Keratinocyte (primary cell): Measurements from ENCODE around the gene LSM12. TPM values are rescaled to one million over a fixed set of nuclear protein-coding genes. Genes with fewer than 3 reads are reported as not detected.
"Not testable (repeated sequence)": the region's sequence is repeated elsewhere in the genome, so short reads cannot be mapped to it uniquely, and the experiment has no call there.

ENCODE experiments used
- DNase-seq: peaks from one replicate; pipeline ENCODE4 v3.0.0-alpha.2; 2011; ENCODE audit warnings: low read depth, missing footprints, low spot score
- FAIRE-seq: peaks from 2 replicates; lab custom pipeline; 2011; peaks lifted over from hg19 to GRCh38; lab: Jason Lieb, UNC
- H2AFZ ChIP-seq: 2 replicates; pipeline ENCODE4 v1.6.0; 2012; ENCODE audit warnings: low read length, control low read depth, inconsistent platforms; ENCODE audit not compliant: control insufficient read depth
- H3K27ac ChIP-seq: 2 replicates; pipeline ENCODE4 v1.5.1; 2011; ENCODE audit warnings: low read length; ENCODE audit not compliant: control insufficient read depth, insufficient read depth
- H3K27me3 ChIP-seq: 3 replicates; pipeline ENCODE4 v1.6.0; 2011; ENCODE audit warnings: low read length; ENCODE audit not compliant: control insufficient read depth, insufficient read depth; ENCODE audit errors: extremely low read depth
- H3K36me3 ChIP-seq, 2 experiments: 2 replicates in 1 of 2; 3 replicates in 1 of 2; pipeline ENCODE4 v1.5.1; 2011; ENCODE audit warnings: low read length in 2 of 2, mild to moderate bottlenecking in 1 of 2; ENCODE audit not compliant: control insufficient read depth in 2 of 2, insufficient read depth in 2 of 2; ENCODE audit errors: extremely low read depth in 1 of 2
- H3K4me1 ChIP-seq: 3 replicates; pipeline ENCODE4 v1.5.1; 2011; ENCODE audit warnings: low read length; ENCODE audit not compliant: control insufficient read depth, insufficient read depth; ENCODE audit errors: extremely low read depth
- H3K4me2 ChIP-seq: 3 replicates; pipeline ENCODE4 v1.6.0; 2011; ENCODE audit warnings: low read depth, low read length; ENCODE audit not compliant: control insufficient read depth, insufficient read depth; ENCODE audit errors: extremely low read depth
- H3K4me3 ChIP-seq, 3 experiments: fragments of 200-600 bp in 1 of 3; sonication (generic) in 1 of 3; 2 replicates in 2 of 3; 3 replicates in 1 of 3; pipeline ENCODE4 v1.5.1; 2011 to 2016; ENCODE audit warnings: low read length in 3 of 3, mild to moderate bottlenecking in 3 of 3, control low read depth in 2 of 3, inconsistent platforms in 1 of 3, low read depth in 1 of 3, mixed read lengths in 1 of 3, mixed run types in 1 of 3, moderate library complexity in 1 of 3; ENCODE audit not compliant: control insufficient read depth in 2 of 3, insufficient read depth in 2 of 3; ENCODE audit errors: extremely low read depth in 1 of 3
- H3K79me2 ChIP-seq: 2 replicates; pipeline ENCODE4 v1.6.0; 2012; ENCODE audit warnings: low read length; ENCODE audit not compliant: control insufficient read depth, insufficient read depth
- H3K9ac ChIP-seq: 3 replicates; pipeline ENCODE4 v1.6.0; 2011; ENCODE audit warnings: low read length; ENCODE audit not compliant: control insufficient read depth, insufficient read depth; ENCODE audit errors: extremely low read depth
- H3K9me1 ChIP-seq: 3 replicates; pipeline ENCODE4 v1.6.0; 2011; ENCODE audit warnings: low read length; ENCODE audit not compliant: control insufficient read depth, insufficient read depth; ENCODE audit errors: extremely low read depth
- H3K9me3 ChIP-seq: 2 replicates; pipeline ENCODE4 v1.5.1; 2012; ENCODE audit warnings: low read depth, low read length; ENCODE audit not compliant: control insufficient read depth
- H4K20me1 ChIP-seq: 3 replicates; pipeline ENCODE4 v1.6.0; 2011; ENCODE audit warnings: low read length; ENCODE audit not compliant: control insufficient read depth, insufficient read depth; ENCODE audit errors: extremely low read depth
- EZH2 ChIP-seq: IDR thresholded peaks from one replicate; pipeline ENCODE4 v1.6.1; 2012; ENCODE audit warnings: inconsistent platforms, mild to moderate bottlenecking, low read length, moderate library complexity
- dilution Hi-C: fragments of 300-500 bp; cut with MboI; formaldehyde crosslinking; loops from one replicate; pipeline ENCODE4 v1.7.0; 2020; ENCODE audit warnings: low sequenced_read_pairs; ENCODE audit not compliant: extremely low pct_ligation_motif_present
- polyA plus RNA-seq, 5 experiments: library from polyadenylated mRNA; depleted of rRNA in 3 of 5; stranded (reverse) in 3 of 5; stranded (forward) in 1 of 5; unstranded in 1 of 5; fragments of >200 nt; gene quantifications; 1 replicate in 1 of 5; 2 replicates in 3 of 5; 3 replicates in 1 of 5; pipeline versions ENCODE4 v1.2.1 to v1.2.3, GENCODE V29; 2011 to 2012; ENCODE audit warnings: missing spikeins in 2 of 5, low read depth in 1 of 5, low replicate concordance in 1 of 5
- TF ChIP-seq, protein P1 (sequence below), 3 experiments: IDR thresholded peaks in 1 of 3; conservative IDR thresholded peaks in 1 of 3; optimal IDR thresholded peaks in 1 of 3; 2 replicates in 2 of 3; 3 replicates in 1 of 3; pipeline versions ENCODE3 to v1.5.1; 2011; ENCODE audit warnings: low read length in 3 of 3, mild to moderate bottlenecking in 3 of 3, moderate library complexity in 2 of 3, control low read depth in 1 of 3, inconsistent platforms in 1 of 3; ENCODE audit not compliant: insufficient read depth in 2 of 3; ENCODE audit errors: extremely low read depth in 1 of 3

Gene LSM12
- polyA plus RNA-seq, 1 donor (not counting 4 experiments of a cell fraction or from before 2014, with no cell fraction given), result 49.5 TPM

DNA sequence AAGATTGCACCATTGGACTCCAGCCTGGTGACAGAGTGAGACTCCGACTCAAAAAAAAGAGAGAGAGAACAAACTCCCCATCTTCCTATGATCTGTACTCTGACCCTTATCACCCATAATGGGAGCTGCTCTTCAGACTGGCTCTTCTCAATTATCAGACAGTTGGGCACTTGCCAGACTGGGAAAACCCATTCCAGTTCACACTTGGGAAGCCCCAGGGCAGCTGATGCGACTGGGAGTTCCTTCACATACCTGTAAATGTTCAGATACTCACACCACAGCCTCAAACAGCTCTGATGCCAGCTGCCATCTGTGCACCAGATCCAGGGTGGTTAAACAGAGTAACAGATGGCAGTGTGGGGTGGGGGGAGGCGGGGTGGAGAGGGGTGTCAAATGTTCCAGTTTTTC lies 27.9 kb downstream of the LSM12 start:
- Histone ChIP-seq H4K20me1 (peaks cover 2% of the 10 kb centered on the region), H3K4me3 (no peak overlapping the region), H3K27me3 (no peaks in the 10 kb centered on the region), H3K36me3 (peaks cover 12 to 18% of the 10 kb centered on the region in 2 experiments), H3K27ac (no peak overlapping the region), H3K4me2 (no peak overlapping the region), H3K4me1 (peaks cover 23% of the 10 kb centered on the region), H3K79me2 (peaks cover 35% of the 10 kb centered on the region), H3K9me1 (peaks cover 2% of the 10 kb centered on the region), H3K9ac (no peak overlapping the region), H3K9me3 (no peaks in the 10 kb centered on the region), H2AFZ (no peak overlapping the region)
- dilution Hi-C loops, result no loop called here
- no peak for FAIRE-seq
- TF ChIP-seq EZH2, result no peak
- TF ChIP-seq, protein P1, sequence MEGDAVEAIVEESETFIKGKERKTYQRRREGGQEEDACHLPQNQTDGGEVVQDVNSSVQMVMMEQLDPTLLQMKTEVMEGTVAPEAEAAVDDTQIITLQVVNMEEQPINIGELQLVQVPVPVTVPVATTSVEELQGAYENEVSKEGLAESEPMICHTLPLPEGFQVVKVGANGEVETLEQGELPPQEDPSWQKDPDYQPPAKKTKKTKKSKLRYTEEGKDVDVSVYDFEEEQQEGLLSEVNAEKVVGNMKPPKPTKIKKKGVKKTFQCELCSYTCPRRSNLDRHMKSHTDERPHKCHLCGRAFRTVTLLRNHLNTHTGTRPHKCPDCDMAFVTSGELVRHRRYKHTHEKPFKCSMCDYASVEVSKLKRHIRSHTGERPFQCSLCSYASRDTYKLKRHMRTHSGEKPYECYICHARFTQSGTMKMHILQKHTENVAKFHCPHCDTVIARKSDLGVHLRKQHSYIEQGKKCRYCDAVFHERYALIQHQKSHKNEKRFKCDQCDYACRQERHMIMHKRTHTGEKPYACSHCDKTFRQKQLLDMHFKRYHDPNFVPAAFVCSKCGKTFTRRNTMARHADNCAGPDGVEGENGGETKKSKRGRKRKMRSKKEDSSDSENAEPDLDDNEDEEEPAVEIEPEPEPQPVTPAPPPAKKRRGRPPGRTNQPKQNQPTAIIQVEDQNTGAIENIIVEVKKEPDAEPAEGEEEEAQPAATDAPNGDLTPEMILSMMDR (optimal IDR thresholded peaks at IDR 0.05 in 1 of 3, IDR thresholded peaks at IDR 0.05 in 1 of 3, conservative IDR thresholded peaks at IDR 0.05 in 1 of 3; ENCODE audit: extremely low read depth in 1 of 3, insufficient read depth in 2 of 3, low read length in 3 of 3), result no peak
- no peak for DNase-seq

DNA sequence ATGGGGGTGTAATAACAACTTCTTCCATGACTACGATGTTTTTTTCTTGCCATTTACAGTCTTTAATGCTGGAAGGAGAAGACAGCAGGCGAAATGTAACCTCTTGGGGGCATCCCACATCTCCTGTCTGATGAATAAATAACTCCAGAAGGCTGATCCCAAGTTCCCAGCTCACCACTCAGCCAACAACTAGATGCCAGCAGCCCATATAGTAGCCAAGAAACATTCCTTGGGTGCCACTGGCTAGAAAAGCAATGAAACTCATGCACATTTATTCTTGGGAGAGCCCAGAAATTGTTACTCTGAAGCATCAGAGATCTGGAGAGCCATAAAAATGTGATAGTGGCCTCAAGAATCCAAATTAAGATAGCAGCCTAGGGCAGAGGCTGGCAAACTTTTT lies 29.0 kb downstream of the LSM12 start:
- no peaks in the 10 kb centered on the region for H3K27me3 ChIP-seq
- H3K36me3 ChIP-seq, result peaks cover 18% of the 10 kb centered on the region in 2 experiments
- H3K27ac ChIP-seq, result no peak overlapping the region
- peaks cover 26% of the 10 kb centered on the region for H3K79me2 ChIP-seq
- H3K4me3 ChIP-seq, result no peak overlapping the region
- dilution Hi-C loops, result no loop called here
- H3K4me1 ChIP-seq, result peaks cover 23% of the 10 kb centered on the region
- FAIRE-seq (no peak), DNase-seq (no peak)
- H3K9me3 ChIP-seq, result no peaks in the 10 kb centered on the region
- no peak overlapping the region for H3K4me2 ChIP-seq
- no peak overlapping the region for H2AFZ ChIP-seq
- peaks cover 2% of the 10 kb centered on the region for H3K9me1 ChIP-seq
- TF ChIP-seq, protein P1 (optimal IDR thresholded peaks at IDR 0.05 in 1 of 3, IDR thresholded peaks at IDR 0.05 in 1 of 3, conservative IDR thresholded peaks at IDR 0.05 in 1 of 3; ENCODE audit: extremely low read depth in 1 of 3, insufficient read depth in 2 of 3, low read length in 3 of 3), result no peak
- TF ChIP-seq EZH2, result no peak
- peaks cover 2% of the 10 kb centered on the region for H4K20me1 ChIP-seq
- H3K9ac ChIP-seq, result no peak overlapping the region

GRCh38 chr17:44034688-44035087 lies 31.8 kb downstream of the LSM12 start:
- H2AFZ ChIP-seq, dilution Hi-C loops, H4K20me1 ChIP-seq, H3K27me3 ChIP-seq, H3K4me1 ChIP-seq, H3K79me2 ChIP-seq, DNase-seq, H3K4me3 ChIP-seq, H3K27ac ChIP-seq, H3K9me3 ChIP-seq, H3K4me2 ChIP-seq, H3K9me1 ChIP-seq, H3K9ac ChIP-seq: not testable (repeated sequence)
- peaks cover 21 to 27% of the 10 kb centered on the region in 2 experiments for H3K36me3 ChIP-seq
- FAIRE-seq, result peak; percentile 61
